ENCODE data around the gene GPR75. TPM values are rescaled to one million over a fixed set of nuclear protein-coding genes. Genes with fewer than 3 reads are reported as not detected.

Gene GPR75
- total and polyA plus RNA-seq, 2 of the 8 experiments (the other 6 are each of a cell fraction or from before 2014, with no cell fraction given): 3.5 to 4.3 TPM

DNA sequence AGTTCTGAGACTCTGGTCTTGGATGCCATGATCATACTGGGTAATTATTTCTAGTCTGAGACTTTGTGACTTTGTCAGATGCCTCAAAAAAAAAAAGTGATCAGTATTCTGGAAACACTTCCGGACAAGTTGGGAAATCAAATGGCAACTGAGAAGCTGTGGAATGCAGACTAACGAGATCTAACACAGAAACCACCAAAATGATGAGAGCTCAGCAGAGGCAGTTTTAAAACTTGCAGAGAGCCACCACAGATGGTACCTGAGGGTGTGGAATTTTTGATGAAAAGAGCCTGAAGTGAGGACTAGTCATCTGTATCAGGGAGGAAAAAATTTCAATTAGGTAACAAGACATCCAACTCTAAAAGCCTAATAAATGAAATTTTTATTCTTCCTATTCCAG, 5.5 kb upstream of the GPR75 start:
- H3K27me3 ChIP-seq (replicated peaks in 1 of 4; ENCODE audit: control insufficient read depth in 3 of 4, extremely low read depth in 1 of 4, insufficient read depth in 3 of 4, low read length in 3 of 4): no peaks in the 10 kb centered on the region
- no peak overlapping the region for H2BK12ac ChIP-seq (ENCODE audit: low read depth, low read length)
- no peak for DNase-seq (ENCODE audit: low read depth in 1 of 2, low spot score in 2 of 2)
- H3K18ac ChIP-seq (ENCODE audit: extremely low read depth, low read length): no peak overlapping the region
- no peak overlapping the region for H2BK5ac ChIP-seq (ENCODE audit: low read depth, low read length)
- H3K27ac ChIP-seq (ENCODE audit: low read depth, low read length): no peak overlapping the region
- H4K91ac ChIP-seq (replicated peaks; ENCODE audit: insufficient read length, low read length): no peak overlapping the region
- H2AK5ac ChIP-seq (ENCODE audit: low read depth, low read length): no peak overlapping the region
- peaks cover 0 to 2% of the 10 kb centered on the region in 2 experiments for H4K20me1 ChIP-seq (replicated peaks in 1 of 2; ENCODE audit: control insufficient read depth in 1 of 2, insufficient read depth in 2 of 2, low read length in 2 of 2)
- no peak overlapping the region for H2AFZ ChIP-seq (ENCODE audit: low read length)
- H2BK120ac ChIP-seq (replicated peaks; ENCODE audit: low read depth, low read length): no peak overlapping the region
- no peak overlapping the region for H4K8ac ChIP-seq (ENCODE audit: extremely low read depth, insufficient read depth, low read length)
- H3K36me3 ChIP-seq (ENCODE audit: control insufficient read depth in 2 of 4, insufficient read depth in 4 of 4, low read length in 3 of 4): peaks cover 3 to 44% (median 21%) of the 10 kb centered on the region in 4 experiments; a peak in 6 of 8 replicates
- H3K9ac ChIP-seq (replicated peaks in 1 of 4; ENCODE audit: extremely low read depth in 1 of 4, low read depth in 3 of 4, low read length in 3 of 4): no peak overlapping the region
- H3K14ac ChIP-seq (ENCODE audit: insufficient read length): no peak overlapping the region
- H2BK15ac ChIP-seq (ENCODE audit: low read length): no peak overlapping the region
- CTCF ChIA-PET (ENCODE audit: partially characterized antibody): no interaction called here
- H3K23me2 ChIP-seq (ENCODE audit: low read depth, low read length): no peaks in the 10 kb centered on the region
- H3K4ac ChIP-seq (replicated peaks; ENCODE audit: insufficient read length, low read depth, low read length): no peak overlapping the region
- no peak overlapping the region for H4K5ac ChIP-seq (ENCODE audit: insufficient read length, low read depth, low read length)
- no peaks in the 10 kb centered on the region for H3K79me2 ChIP-seq (ENCODE audit: control insufficient read depth in 1 of 2, insufficient read depth in 2 of 2, low read length in 2 of 2)
- H3K79me1 ChIP-seq (ENCODE audit: low read depth, low read length): no peaks in the 10 kb centered on the region
- POLR2A ChIA-PET (ENCODE audit: partially characterized antibody): interaction anchor here (0.6 kb wide), 1 partner anchor 9 kb away, joined by 3 read pairs; no protein-coding TSS in a partner anchor
- no peak overlapping the region for H3K4me2 ChIP-seq (ENCODE audit: insufficient read depth in 1 of 2, low read depth in 2 of 2, low read length in 2 of 2)
- no peaks in the 10 kb centered on the region for H3K9me3 ChIP-seq (ENCODE audit: insufficient read depth in 2 of 2, low read depth in 1 of 2, low read length in 1 of 2)
- H3K23ac ChIP-seq (ENCODE audit: insufficient read length): no peak overlapping the region
- no peak overlapping the region for H3K4me3 ChIP-seq (ENCODE audit: extremely low read depth in 1 of 4, insufficient read depth in 2 of 4, low read depth in 3 of 4, low read length in 4 of 4)
- H3K4me1 ChIP-seq (replicated peaks in 1 of 4; ENCODE audit: control insufficient read depth in 3 of 4, insufficient read depth in 4 of 4, low read length in 3 of 4): no peaks in the 10 kb centered on the region; a peak in 1 of 7 replicates
- no peak overlapping the region for H2BK20ac ChIP-seq (ENCODE audit: low read length)
- FAIRE-seq: no peak
- H3K56ac ChIP-seq (replicated peaks; ENCODE audit: insufficient read length, low read depth, low read length): no peak overlapping the region
- 85% methylated on average over 2 of the region's 2 CpGs; no CpG with 5 or more reads in 1 of the 2 experiments for WGBS, 2 experiments (ENCODE audit: extremely low coverage in 1 of 2, insufficient coverage in 1 of 2, insufficient read length in 1 of 2, insufficient replicate concordance in 2 of 2, low coverage in 1 of 2, low lambda C conversion rate in 2 of 2, missing lambda C conversion rate in 1 of 2)
- TF ChIP-seq RNF2 (IDR thresholded peaks at IDR 0.05; ENCODE audit: borderline replicate concordance, low read depth, low read length, missing control alignments, poor library complexity, severe bottlenecking): no peak
- no peak for TF ChIP-seq TCF12 (IDR thresholded peaks at IDR 0.05; ENCODE audit: low read depth, low read length)
- no peak for TF ChIP-seq CTCF (IDR thresholded peaks at IDR 0.05; ENCODE audit: control extremely low read depth in 1 of 3, insufficient read depth in 1 of 3, low read depth in 1 of 3, low read length in 3 of 3)
- TF ChIP-seq, protein P1, sequence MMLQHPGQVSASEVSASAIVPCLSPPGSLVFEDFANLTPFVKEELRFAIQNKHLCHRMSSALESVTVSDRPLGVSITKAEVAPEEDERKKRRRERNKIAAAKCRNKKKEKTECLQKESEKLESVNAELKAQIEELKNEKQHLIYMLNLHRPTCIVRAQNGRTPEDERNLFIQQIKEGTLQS (IDR thresholded peaks at IDR 0.05; ENCODE audit: insufficient read depth, low read depth, low read length): no peak
- no peak for TF ChIP-seq CBX8 (IDR thresholded peaks at IDR 0.05; ENCODE audit: borderline replicate concordance, low read depth, low read length)
- no peak for TF ChIP-seq SIX5 (IDR thresholded peaks at IDR 0.05; ENCODE audit: low read depth, low read length)
- TF ChIP-seq SP4 (IDR thresholded peaks at IDR 0.05; ENCODE audit: low read length): no peak
- no peak for TF ChIP-seq CHD1 (IDR thresholded peaks at IDR 0.05; ENCODE audit: low read depth, low read length)
- TF ChIP-seq RXRA (IDR thresholded peaks at IDR 0.05; ENCODE audit: insufficient read depth, low read depth, low read length): no peak
- no peak for TF ChIP-seq ASH2L (IDR thresholded peaks at IDR 0.05; ENCODE audit: low read length)

Data from H1 (cell line).